ENCODE measurements around the gene NXF1.
"Not testable (repeated sequence)": the region's sequence is repeated elsewhere in the genome, so short reads cannot be mapped to it uniquely, and the experiment has no call there.

NXF1 gene

GRCh38 chr11:62830904-62831519 is 25.8 kb upstream of the NXF1 start:
- DNase-seq (ENCODE audit: low read depth) = no peak

GRCh38 chr11:62828130-62828529 is 22.9 kb upstream of the NXF1 start:
- not testable (repeated sequence) for DNase-seq (ENCODE audit: low read depth); H3K4me3 ChIP-seq (ENCODE audit: control insufficient read depth, low read depth, low read length)

More at GRCh38 chr11:62830904-62831519, 25.8 kb upstream of the NXF1 start:
- TF ChIP-seq CTCF (IDR thresholded peaks at IDR 0.05; ENCODE audit: control insufficient read depth, insufficient read depth, low read depth, low read length, missing control alignments) = no peak
- H3K4me3 ChIP-seq (ENCODE audit: control insufficient read depth, low read depth, low read length) = peak overlapping the region; percentile 97

- no peak for DNase-seq (ENCODE audit: low read depth)
- no peak for TF ChIP-seq CTCF (IDR thresholded peaks at IDR 0.05; ENCODE audit: control insufficient read depth, insufficient read depth, low read depth, low read length, missing control alignments)
- H3K4me3 ChIP-seq (ENCODE audit: control insufficient read depth, low read depth, low read length) = no peak overlapping the region
These were observed 18.4 kb upstream of the NXF1 start for GRCh38 chr11:62823677-62824076.

- H3K4me3 ChIP-seq (ENCODE audit: control insufficient read depth, low read depth, low read length) = no peak overlapping the region
- no peak for DNase-seq (ENCODE audit: low read depth)
- no peak for TF ChIP-seq CTCF (IDR thresholded peaks at IDR 0.05; ENCODE audit: control insufficient read depth, insufficient read depth, low read depth, low read length, missing control alignments)
These were observed 11.9 kb upstream of the NXF1 start for GRCh38 chr11:62817129-62817528.

GRCh38 chr11:62816557-62816956 is 11.3 kb upstream of the NXF1 start:
- no peak overlapping the region for H3K4me3 ChIP-seq (ENCODE audit: control insufficient read depth, low read depth, low read length)
- no peak for DNase-seq (ENCODE audit: low read depth)
- TF ChIP-seq CTCF (IDR thresholded peaks at IDR 0.05; ENCODE audit: control insufficient read depth, insufficient read depth, low read depth, low read length, missing control alignments) = no peak

GRCh38 chr11:62811659-62812058 is 6.4 kb upstream of the NXF1 start:
- TF ChIP-seq CTCF (IDR thresholded peaks at IDR 0.05; ENCODE audit: control insufficient read depth, insufficient read depth, low read depth, low read length, missing control alignments) = no peak
- DNase-seq (ENCODE audit: low read depth) = no peak
- no peak overlapping the region for H3K4me3 ChIP-seq (ENCODE audit: control insufficient read depth, low read depth, low read length)

GRCh38 chr11:62810748-62811147 is 5.5 kb upstream of the NXF1 start:
- no peak for DNase-seq (ENCODE audit: low read depth)
- no peak for TF ChIP-seq CTCF (IDR thresholded peaks at IDR 0.05; ENCODE audit: control insufficient read depth, insufficient read depth, low read depth, low read length, missing control alignments)
- no peak overlapping the region for H3K4me3 ChIP-seq (ENCODE audit: control insufficient read depth, low read depth, low read length)
